SKM-1 (cell line): ENCODE data around the gene MUC4.

Experiments used
- DNase-seq: peaks from one replicate; lab custom pipeline; 2025; ENCODE audit not compliant: unreplicated experiment; lab: John Stamatoyannopoulos, UW

MUC4 gene, protein sequence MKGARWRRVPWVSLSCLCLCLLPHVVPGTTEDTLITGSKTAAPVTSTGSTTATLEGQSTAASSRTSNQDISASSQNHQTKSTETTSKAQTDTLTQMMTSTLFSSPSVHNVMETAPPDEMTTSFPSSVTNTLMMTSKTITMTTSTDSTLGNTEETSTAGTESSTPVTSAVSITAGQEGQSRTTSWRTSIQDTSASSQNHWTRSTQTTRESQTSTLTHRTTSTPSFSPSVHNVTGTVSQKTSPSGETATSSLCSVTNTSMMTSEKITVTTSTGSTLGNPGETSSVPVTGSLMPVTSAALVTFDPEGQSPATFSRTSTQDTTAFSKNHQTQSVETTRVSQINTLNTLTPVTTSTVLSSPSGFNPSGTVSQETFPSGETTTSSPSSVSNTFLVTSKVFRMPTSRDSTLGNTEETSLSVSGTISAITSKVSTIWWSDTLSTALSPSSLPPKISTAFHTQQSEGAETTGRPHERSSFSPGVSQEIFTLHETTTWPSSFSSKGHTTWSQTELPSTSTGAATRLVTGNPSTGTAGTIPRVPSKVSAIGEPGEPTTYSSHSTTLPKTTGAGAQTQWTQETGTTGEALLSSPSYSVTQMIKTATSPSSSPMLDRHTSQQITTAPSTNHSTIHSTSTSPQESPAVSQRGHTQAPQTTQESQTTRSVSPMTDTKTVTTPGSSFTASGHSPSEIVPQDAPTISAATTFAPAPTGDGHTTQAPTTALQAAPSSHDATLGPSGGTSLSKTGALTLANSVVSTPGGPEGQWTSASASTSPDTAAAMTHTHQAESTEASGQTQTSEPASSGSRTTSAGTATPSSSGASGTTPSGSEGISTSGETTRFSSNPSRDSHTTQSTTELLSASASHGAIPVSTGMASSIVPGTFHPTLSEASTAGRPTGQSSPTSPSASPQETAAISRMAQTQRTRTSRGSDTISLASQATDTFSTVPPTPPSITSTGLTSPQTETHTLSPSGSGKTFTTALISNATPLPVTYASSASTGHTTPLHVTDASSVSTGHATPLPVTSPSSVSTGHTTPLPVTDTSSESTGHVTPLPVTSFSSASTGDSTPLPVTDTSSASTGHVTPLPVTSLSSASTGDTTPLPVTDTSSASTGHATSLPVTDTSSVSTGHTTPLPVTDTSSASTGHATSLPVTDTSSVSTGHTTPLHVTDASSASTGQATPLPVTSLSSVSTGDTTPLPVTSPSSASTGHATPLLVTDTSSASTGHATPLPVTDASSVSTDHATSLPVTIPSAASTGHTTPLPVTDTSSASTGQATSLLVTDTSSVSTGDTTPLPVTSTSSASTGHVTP (N-terminal part only)

DNA sequence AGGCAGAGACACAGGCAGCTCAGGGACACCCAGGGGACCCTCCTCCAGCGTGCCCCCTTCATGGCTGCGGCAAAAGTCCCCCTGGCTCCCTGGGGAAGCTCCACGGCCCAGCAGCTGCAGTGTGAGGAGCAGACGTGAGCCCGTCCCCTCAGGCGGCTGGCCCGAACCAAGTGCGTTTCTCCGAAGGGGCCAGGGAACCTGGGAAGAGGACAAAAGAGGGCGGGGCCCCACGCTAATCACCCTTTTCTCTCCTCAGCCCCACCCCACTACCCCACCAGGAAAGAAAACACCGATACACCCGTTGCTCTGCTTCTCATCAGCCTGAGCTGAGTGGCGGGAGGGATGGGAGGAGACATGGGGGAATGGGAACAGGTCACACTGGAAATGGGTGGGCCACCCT, at the start of gene MUC4:
MUC4 (minus strand) TSS at position 174 of the 400 bp plus-strand sequence; CDS start at position 62, 112 bp downstream.
- no peak for DNase-seq

DNA sequence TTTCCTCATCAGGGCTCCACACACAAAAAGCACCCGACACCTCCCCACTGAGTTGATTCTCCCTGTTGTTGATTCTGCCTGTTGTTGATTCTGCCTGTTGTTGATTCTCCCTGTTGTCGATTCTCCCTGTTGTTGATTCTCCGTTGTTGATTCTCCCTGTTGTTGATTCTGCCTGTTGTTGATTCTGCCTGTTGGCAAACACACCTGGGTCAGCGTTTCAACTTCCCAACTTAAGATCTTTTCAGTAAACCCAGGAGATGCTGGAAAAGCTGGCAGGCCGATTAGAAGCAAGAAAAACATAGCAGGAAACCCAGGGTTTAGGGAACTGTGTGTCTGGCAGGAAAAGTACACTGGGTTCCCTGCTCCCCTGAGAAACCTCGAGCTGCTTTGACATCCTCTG, 48.7 kb upstream of the MUC4 start:
- no peak for DNase-seq

DNA sequence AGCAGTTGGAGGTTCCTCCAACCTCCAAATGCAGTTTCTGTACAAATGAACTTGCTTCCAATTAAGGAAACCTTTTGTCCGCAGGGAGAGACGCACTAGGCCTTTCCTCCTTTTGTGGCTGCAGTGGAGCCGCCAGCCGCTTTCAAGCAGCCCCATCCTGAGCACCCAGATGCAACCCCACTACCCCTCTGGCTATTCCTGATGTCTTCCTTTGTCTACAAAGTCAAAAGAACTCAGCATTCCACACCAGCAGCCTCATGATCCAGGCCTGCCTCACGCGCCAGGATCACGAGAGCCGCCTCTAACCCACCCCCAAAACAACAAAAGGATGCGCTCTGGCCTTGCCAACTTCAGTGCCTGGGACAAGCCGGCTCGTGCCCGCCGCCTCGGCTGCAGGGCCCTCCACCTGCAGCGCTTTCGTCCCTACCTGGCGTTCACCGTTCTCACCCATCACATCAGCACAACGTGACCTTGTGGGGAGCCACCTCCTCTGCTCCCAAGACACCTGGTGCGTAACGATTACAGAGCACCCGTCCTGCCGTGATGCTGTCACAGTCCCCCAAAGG, 48.2 kb upstream of the MUC4 start:
- DNase-seq = no peak

DNA sequence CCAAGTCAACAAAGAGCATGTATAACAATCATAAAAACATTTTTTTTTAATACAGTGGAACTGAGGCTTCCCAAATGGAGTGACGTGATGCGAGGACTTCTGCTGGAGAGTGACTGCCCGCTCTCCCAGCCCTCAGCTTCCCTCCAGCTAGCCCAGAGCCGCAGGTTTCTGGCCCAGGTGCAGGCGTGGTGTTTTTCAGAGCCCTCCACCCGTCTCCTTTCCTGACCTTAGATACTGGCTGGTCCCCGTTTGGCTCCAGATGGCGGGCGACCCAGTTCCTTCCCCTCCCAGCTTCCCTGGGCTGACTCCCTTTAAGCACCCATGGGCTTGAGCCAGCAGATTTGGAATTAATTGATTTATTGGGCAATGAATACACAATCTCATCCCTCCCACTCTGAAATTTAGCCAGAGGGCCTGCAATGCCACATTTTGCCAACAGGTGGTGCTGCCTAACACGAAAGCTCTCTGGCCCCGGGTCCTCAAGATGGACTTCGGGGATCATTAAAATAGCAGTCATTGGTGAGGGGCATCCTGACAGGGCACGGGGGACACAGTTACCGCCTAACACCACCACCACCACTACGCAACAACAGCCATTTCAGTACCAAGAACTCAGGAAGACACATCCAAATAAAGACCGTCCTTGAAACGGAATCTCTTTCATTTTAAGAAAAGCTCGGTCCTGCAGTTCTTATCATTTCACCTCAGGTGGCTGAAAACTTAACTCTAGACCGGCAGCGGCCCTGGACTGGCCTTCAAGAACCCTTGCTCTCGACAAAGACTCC, 47.5 kb upstream of the MUC4 start:
- peak; percentile 41 for DNase-seq

DNA sequence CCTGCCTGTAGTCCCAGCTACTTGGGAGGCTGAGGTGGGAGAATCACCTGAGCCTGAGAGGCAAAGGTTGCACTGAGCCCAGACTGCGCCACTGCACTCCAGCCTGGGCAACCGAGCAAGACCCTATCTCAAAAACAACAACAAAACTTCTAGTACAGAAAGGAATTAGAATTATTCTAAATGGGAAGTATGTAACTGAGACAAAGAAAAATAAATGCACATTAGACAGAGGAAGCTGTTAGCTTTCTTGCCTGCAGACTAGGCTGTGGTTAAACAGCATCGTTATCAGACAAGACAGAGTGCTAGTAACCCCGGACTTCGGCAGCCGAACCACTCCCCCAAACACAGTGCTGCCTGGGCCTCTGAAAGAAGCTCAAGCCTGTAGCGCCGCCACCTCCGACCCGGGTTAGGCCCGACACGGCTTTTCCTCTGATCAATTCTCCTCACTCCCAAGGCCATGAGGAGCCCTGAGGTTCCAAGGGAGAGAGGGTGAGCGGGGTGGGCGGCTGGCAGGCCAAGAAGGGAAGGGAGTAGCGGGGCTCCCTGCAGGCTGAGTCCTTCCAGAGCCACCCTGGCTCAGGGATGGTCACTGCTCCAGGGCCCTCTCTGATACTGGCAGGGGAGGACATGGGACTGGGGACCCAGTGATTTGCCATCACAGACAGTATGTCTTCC, 44.8 kb upstream of the MUC4 start:
- DNase-seq = no peak

DNA sequence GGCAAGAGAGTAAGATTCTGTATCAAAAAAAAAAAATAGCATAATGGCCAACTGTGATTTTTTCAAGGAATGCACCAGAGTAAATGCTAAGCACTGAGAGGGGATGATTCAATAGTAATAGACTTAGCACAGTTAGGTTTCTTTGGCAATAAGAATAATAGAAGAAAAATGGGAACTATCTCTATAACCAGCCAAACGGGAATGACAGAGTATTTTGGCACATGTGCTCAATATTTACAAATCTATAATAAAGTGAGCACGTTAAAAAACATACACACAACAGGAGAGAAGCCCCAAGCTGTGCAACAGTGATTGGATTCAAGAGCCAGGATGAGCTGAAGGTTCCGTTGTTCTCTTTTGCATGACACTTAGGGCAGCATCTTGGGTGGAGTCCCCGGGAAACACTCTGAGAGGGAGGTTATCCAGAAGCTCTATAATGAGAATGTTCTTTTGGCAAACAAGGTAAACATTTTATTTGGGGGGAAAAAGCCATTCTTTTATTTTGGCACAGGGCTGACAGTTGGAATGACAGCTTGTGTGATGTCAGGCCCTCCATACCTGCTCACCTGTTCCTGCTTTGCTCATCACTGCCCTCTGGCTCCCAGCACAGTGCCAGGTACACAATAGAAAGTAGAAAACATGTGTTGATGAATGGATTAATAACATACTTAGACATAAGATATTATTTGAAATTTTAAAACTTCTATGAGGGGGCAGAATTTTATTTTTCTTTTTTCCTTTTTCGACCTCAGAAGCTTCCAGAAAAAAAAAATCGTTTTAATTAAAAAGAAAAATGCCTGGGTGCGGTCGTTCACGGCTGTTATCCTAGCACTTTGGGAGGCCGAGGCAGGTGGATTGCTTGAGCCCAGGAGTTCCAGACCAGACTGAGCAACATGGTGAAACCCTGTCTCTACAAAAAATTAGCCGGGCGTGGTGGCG, 44.0 kb upstream of the MUC4 start:
- no peak for DNase-seq

DNA sequence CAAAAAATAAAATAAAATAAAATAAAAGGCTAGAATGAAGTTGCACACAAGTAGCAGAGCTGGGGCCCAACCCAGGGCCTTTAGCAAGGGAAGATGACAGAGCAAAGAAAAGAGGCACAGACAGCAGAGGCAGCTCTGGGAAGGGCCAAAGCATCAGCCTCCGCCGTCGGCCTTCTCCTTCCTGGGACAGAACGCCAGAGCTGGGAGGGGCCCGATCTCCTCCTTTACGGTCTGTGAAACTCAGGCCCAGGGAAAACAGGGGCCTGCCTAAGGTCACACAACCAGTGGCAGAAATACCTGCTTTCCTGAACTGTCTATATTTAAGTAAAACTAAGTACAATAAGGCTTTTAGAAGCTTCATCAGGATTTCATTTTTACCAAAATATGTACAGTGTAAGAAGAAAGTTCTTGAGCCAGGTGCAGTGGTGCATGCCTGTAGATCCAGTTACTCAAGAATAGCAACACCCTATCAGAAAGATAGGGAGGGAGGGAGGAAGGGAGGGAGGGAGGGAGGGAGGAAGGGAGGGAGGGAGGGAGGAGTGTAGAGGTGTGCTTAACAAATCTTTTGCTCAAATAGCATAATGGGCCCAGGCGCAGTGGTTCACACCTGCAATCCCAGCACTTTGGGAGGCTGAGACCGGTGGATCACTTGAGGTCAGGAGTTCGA, 43.0 kb upstream of the MUC4 start:
- DNase-seq = no peak

DNA sequence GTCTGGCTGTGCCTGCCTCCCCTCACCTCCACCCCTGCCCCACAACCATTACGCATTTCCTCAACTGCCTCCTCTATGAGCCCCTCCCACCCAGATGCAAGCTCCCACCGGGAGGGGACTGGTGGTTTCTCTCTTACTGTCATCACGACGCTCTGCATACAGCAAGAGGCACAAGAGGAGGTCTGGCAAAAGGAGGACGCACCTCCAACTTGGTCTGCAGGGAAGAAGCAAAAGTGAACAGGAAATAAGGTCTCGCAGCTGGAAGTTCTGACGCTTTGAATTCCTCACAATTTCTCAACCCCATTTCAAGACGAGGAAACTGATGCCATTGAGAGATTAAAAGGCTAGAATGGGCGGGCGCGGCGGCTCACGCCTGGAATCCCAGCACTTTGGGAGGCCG, 42.3 kb upstream of the MUC4 start:
- no peak for DNase-seq

DNA sequence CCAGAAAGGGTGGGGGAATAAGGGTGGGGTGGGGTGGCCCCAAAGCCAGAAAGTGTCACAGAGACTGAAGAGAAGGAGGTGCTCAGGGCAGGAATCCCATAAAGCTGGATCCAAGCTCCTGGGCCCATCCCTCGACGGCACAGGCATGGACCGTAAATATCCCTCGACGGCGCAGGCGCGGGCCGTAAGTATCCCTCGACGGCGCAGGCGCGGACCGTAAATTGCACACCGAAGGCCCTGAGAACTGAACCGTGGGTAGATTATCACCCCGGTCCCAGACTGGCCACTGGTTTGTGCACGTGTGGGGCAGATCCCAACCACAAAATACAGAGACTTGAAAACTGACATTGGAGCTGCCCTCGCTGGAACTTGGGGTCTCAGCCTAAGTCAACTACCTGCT, 41.3 kb upstream of the MUC4 start:
- no peak for DNase-seq

DNA sequence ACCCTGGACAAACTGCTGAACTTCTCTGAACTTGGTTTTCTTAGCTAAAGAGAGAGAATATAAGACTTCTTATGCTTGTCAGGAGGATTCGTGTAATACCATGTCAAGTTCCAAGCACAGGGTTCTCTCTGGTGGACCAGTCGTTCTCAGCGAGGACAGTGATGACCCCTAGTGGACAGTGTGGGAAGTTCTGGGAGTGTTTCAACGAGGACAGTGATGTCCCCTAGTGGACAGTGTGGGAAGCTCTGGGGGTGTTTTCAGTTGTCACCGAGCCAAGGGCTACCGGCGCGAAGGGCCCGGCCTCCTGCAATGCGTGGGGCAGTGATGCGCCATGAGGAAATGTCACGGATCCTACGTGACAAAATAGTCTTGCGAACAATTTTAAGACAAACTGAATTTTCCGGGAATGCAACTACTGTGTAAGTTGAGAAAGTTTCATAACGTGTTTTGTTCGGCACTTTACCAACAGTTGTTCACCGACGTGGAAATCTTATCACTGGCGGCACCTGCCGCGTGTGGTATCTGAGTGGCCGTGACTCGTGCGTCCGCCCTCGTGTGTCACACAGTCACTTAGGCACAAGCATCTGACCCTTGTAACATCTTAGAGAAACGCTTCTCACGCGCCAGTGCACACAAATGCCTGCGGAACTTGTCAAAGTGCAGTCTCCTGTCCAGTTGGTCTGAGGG, 39.3 kb upstream of the MUC4 start:
- DNase-seq = peak; percentile 82

DNA sequence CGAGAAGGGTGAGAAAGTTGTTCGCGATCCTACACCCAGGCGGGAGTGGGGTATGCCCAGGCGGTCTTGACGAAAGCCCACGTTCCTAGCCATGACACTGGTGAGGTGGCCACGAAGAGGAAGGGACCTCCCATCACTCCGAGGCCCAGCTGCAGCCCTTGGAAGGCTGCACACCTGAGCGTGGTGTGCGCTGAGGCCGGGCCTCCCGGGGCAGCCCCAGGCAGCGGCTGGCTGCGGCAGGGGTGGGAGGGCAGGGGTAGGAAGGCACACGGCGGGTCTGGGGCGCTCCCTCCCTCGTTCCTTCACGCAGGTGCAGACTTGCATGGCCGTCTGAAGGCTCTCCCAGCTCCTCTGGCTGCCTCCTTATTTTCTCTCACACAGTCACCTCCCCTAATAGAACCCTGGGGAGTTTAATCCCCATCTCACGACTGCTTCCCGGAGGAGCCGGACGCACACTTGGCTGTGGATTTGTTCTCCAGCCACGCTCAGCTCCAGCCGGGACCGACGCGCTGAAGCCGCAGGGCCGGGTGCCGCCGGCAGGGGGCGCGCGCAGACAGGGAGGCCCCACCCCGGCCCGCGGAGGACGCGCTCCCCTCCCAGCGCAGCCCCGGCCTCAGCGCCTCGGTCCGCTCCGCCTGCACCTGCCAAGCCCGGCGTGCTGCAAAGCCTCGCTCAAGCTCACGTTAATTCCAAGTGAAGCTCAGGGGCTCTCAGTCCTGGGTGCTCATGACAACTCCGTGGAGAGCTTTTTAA, 37.8 kb upstream of the MUC4 start:
- DNase-seq = no peak

DNA sequence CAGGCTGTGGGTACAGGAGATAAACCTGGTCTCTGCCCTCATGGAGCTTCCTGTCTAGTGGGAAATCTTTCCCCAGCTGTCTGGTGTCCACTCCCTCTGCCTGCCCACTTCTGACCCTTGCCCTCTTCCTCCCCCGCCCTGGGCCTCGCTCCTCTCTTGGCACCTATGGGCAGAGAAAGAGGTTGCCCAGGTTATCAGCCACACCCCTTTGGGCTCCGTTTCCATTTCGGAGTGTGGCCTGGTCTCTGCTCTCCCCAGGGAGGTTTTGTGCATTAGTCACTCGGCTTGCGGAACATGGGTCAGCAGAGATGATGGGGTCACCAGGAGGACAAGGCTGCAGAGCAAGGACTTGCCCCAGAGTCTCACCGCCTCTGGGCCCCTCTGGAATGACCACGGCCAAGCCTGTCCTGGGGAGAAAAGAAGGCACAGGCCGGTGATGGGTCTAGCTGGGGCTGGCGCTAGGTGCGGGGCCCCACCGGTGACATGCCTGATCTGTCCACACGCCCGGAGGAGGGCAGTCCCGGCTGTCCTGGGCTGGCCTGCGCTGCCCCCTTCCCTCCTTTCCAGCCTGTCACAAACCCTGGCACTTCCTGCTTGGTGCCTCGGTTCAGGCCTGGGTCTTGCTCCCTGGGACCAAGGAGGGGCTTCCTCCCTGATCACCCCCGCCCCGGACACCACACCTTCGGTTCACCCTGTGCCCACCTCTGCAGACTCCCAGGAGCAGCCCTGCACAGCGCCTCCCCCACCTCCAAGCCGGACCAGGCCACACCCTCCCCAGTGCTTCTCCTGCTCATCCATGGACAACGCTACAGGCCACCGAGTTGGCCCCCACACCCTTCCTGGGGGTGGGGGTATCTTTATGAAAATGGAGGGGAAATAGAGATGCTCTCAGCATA, 35.6 kb upstream of the MUC4 start:
- DNase-seq = no peak

DNA sequence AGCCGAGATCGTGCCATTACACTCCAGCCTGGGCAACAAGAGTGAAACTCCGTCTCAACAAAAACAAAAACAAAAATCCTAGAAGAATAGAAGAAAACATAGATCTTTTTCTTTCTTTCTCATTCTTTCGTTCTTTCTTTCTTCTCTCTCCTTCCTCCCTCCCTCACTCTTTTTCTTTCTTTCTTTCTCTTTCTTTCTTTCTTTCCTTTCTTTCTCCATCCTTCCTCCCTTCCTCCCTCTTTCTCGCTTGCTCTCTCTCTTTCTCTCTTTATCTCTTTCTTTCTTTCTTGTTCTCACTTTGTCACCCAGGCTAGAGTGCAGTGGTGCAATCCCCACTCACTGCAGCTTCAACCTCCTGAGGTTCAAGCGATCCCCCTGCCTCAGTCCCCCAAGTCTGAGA, 33.8 kb upstream of the MUC4 start:
- DNase-seq = no peak

DNA sequence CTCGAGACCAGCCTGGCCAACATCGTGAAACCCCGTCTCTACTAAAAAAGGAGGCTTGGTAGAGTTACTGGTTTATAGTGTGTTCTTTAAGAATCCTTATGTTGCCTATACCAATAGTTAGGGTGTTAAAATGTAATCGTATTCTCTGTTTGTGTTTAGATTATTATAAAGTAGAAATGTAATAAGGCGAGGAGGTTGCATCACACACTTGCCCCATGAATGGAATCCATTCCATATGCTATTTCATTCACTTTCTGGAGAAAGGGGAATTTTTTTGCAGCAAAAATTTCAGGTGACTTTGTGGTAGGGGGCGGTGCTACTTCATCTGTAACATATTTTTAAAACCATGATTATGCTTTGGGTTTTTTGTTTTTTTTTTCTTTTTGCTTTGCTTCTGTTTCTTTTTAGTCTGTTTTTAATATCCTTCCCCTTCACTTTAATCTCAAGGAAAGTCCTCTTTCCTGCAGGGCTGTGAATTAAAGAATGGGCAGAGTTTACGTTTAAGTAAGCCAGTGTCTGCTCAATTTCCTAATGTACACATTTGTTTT, 33.0 kb upstream of the MUC4 start:
- no peak for DNase-seq

DNA sequence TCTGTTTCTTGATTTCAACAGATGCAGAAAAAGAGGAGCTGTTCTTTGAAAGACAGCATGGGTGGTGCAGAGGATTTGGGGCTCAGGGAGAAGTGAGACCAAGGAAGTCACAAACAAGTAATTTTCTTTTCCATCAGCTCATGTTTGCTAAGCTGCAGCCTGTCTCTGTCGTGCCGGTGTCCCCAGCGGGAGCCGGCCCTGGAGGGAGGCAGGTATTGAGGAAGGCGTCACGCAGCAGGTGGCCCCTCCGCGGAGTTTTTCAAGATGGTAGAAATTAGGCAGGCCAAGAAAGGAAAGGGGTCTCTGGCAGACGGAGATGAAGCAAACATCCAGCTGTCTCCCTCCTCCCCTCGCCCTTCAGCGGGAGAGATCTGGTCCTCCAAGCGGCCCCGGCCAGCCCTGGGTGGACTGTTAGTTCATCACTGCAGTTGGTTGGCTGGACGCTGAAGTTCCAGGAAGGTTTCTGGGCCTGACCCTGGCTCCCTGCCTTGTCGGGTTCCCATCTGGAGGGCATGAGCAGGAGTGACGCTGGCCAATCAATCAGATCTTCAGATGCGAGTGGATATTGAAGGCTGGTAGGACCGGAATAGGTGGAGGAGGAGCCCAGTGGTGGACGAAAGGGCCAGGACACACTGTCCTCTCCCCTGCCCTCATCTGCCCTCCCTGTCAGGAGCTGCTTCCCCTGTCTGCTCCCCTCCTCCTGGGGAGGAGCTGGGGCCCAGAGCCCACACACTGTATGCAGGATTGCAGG, 27.7 kb upstream of the MUC4 start:
- DNase-seq = no peak
